ENCODE measurements around the gene SLC4A4.

Gene SLC4A4

GRCh38 chr4:71356924-71357663 lies 18.3 kb downstream of the SLC4A4 start:
- no peak for DNase-seq (ENCODE audit: low read depth in 1 of 2, low spot score in 1 of 2)

DNA sequence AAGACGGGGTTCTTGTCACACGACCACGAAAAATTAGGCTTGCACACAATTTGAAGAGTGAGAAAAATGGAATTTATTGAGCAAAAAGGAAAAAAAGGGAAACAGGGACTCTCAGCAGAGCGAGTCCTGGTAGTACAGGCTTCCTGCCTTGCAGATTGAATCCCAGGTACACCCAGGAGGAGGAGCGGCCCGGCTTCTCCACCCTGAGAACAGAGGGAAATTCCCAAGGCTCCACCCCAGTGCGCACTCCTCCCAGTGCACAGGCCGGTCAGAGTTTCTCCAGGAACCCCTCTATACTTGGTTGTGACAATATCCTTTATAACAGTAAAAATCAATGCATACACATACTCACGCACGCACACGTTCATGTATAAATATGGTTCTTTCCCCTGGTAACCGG lies 22.0 kb downstream of the SLC4A4 start:
- DNase-seq (ENCODE audit: low read depth in 1 of 2, low spot score in 1 of 2): no peak

- no peak for DNase-seq (ENCODE audit: low read depth in 1 of 2, low spot score in 1 of 2)
These were observed 22.7 kb downstream of the SLC4A4 start for GRCh38 chr4:71361476-71361875.

GRCh38 chr4:71366766-71367165 lies 27.9 kb downstream of the SLC4A4 start:
- DNase-seq (ENCODE audit: low read depth in 1 of 2, low spot score in 1 of 2): no peak

GRCh38 chr4:71367546-71367945 lies 28.7 kb downstream of the SLC4A4 start:
- DNase-seq (ENCODE audit: low read depth in 1 of 2, low spot score in 1 of 2): no peak

DNA sequence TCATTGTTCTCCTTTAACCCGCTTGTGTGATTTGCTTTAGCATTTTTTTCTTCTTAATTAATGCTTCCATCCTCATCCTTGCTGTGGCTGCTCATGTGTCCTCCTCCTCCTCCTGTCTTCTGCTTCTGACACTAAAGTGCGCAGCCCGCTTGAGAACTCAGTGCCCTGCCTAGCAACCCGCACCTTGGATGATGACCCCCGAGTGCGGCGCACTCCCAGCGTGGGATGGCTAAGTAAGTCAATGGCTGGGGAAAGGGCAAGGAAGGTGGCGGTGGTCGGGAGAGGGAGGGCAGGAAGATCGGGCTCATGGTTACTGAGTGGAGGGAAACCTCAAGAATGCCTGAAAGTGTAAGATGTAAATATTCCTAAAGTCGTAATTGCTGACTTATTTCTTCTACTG lies 30.1 kb downstream of the SLC4A4 start:
- no peak for DNase-seq (ENCODE audit: low read depth in 1 of 2, low spot score in 1 of 2)

- DNase-seq (ENCODE audit: low read depth in 1 of 2, low spot score in 1 of 2): no peak
These were observed 30.7 kb downstream of the SLC4A4 start for GRCh38 chr4:71369536-71369935.

DNA sequence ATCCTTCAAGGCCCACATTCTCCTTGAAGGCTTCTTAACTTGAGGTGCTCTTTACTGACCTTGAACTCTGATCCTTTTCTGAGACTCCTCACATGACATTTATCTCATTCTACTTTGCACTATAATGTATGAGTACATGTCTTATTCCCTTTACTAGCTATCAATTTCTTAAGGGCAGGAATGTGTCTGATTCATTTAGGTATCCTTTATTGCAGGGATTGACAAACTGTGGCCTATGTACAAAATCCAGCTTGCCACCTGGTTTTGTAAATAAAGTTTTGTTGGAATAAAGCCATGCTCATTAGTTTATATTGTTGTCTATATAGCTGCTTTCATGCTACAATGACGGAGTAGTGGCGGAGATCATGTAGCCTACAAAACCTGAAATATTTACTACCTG lies 36.7 kb downstream of the SLC4A4 start:
- no peak for DNase-seq (ENCODE audit: low read depth in 1 of 2, low spot score in 1 of 2)

DNA sequence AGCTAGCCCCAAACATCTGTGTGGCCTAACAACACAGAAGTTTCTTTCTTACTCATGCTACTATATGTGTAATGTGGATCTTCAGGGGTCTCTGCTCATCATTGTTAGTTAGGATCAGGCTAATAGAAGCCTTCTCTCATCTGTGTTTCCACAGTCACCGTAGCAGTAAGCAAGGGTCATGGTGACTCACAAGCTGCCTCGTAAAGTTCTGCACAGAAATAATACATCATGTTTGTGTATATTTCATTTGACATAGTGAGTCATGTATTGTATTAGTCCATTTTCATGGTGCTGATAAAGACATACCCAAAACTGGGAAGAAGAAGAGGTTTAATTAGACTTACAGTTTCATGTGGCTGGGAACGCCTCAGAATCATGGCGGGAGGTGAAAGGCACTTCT lies 38.7 kb downstream of the SLC4A4 start:
- no peak for DNase-seq (ENCODE audit: low read depth in 1 of 2, low spot score in 1 of 2)

GRCh38 chr4:71379126-71379525 lies 40.3 kb downstream of the SLC4A4 start:
- DNase-seq (ENCODE audit: low read depth in 1 of 2, low spot score in 1 of 2): no peak

DNA sequence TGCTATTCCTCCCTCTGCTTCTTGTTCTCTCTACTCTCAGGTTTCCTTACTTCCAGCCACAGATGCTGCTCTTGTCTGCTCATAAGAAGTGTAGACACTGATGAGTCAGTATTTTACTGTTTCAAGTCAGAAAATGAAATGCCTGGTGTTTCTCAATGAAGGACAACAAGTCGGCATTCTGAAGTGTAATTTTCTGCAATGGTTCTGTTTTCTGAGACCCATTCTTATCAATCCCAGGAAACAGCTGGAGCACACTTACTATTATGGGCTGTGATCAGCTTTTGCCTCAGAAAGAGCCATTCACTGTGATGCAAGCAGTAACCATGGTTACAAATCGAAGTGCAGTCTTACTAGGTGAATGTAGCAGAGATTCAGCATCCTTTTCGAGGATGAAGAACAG lies 42.0 kb downstream of the SLC4A4 start:
- DNase-seq (ENCODE audit: low read depth in 1 of 2, low spot score in 1 of 2): no peak

DNA sequence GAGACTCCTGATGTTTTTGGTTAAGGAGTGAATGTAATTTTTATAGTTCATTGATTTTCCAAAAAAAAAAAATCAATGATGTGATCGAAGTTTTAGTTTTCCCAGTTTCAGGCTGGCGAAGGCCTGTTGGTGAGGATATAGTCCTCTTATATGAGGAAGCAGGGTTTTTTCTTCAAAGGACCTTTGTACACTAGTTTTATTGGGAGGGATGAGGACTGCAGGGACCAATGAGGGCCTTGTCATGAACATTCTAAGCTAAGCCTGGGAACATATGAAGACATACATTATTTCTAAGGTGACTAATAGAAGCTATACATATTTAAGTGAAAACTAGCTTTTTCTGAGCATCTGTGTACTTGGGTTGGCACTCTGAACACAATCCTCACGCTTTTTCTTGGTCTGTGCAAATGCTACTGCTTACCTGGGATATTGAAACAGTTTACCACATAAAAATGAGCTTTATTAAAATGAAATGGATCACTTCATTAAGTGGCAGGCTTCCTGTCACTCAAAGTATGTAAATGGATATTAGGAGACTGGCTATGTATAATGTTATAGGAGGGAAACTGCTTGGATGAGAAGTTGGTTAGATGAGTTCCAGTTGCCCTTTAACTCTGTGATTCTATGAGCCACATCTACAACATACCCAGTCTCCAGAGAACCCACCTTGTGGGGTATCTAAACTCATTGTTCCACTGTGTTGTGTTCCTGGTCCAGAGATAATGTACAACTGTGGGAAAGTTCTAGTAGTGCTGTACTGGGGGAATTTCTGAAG lies 43.5 kb downstream of the SLC4A4 start:
- DNase-seq (ENCODE audit: low read depth in 1 of 2, low spot score in 1 of 2): no peak

DNA sequence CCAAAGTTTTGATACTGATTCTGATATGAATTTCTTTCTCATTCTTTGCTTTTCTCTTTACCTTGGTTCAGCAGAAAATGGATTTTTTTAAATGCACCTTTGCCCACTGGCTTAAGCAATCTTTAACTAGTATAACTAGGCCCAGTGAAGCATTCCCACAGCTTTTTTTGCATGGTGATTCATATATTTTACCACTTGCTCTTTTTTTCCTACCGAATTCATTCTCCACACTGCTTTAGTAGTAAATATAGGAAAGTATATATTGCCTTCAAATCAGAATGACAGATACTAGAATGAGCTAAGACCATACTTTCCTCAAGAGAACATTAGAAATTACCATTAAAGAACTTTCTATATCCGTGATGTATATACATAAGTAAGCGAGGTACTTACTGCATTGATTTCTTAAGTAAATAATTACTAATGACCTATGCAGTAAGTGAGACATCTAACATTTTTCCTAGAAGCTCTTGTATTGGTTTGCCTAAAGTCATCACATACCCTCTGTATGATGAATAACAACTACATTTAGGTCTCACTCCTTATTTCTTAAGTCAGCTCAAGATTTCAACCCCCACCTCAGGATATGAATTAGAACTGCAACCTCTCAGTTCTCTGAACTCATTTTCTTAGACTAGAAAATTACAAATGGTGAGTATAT lies 44.2 kb downstream of the SLC4A4 start:
- DNase-seq (ENCODE audit: low read depth in 1 of 2, low spot score in 1 of 2): no peak

GRCh38 chr4:71383984-71384383 lies 45.2 kb downstream of the SLC4A4 start:
- DNase-seq (ENCODE audit: low read depth in 1 of 2, low spot score in 1 of 2): no peak

- no peak for DNase-seq (ENCODE audit: low read depth in 1 of 2, low spot score in 1 of 2)
These were observed 50.5 kb downstream of the SLC4A4 start for GRCh38 chr4:71389149-71389827.

DNA sequence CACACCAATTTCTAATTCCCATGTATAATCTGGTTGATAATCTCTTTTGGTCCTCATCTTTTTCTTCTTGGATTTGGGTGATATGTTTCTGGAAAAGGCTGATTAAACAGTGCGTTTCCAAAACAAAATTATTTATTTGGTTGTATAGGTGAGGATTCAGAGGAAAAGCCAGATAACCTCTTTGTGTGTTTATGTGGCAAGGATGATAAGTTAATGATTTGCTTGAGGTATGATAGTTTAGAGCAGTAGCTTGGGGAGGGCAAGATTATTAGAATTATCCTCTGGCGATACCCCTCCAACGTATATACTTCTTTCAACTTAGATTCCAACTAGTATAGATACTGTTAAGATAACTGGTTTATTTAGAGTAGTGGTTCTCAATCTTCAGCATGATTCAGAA lies 53.3 kb downstream of the SLC4A4 start:
- DNase-seq (ENCODE audit: low read depth in 1 of 2, low spot score in 1 of 2): no peak

DNA sequence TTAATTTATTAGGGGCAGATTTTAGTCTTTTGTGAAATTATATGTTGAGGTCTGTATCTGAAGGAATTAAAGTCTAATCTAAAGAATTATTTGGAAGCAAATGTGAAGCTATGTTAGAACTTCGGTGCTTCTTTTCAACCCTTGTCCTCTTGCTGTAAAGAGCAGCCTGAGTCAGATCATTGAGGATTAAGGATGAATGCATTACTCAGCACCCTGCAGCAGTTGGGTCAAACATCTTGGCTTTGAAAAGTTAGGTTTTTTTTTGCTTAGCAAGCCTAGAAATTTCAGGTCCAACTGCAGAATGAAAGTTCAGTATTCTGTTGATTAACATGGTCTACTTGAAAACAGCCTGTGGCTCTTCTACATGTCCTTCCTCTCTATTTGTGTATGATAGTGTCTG lies 57.6 kb downstream of the SLC4A4 start:
- DNase-seq (ENCODE audit: low read depth in 1 of 2, low spot score in 1 of 2): no peak

DNA sequence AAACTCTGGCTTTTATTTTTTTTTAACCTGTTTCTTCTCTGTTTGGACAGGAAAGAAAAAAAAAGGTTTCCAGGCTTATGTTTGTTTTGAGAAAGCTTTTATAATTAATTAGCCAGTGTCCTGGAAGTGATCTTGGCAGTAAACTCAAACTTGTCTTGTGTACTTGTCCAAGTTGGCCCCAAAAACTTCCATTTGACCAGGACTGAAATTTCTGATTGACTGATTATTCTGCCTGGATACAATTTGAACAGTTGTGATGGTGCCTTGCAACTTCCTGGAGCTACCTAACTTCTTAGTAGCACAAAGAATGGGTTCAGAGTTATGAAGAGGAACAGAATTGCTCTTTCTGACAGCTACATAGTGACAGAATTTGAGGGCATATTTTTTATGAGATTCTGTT lies 62.0 kb downstream of the SLC4A4 start:
- DNase-seq (ENCODE audit: low read depth in 1 of 2, low spot score in 1 of 2): no peak

- DNase-seq (ENCODE audit: low read depth in 1 of 2, low spot score in 1 of 2): no peak
These were observed 63.8 kb downstream of the SLC4A4 start for GRCh38 chr4:71402616-71403015.

- no peak for DNase-seq (ENCODE audit: low read depth in 1 of 2, low spot score in 1 of 2)
These were observed 65.2 kb downstream of the SLC4A4 start for GRCh38 chr4:71404049-71404448.

GRCh38 chr4:71405791-71406190 lies 67.0 kb downstream of the SLC4A4 start:
- no peak for DNase-seq (ENCODE audit: low read depth in 1 of 2, low spot score in 1 of 2)
